Measurements from ENCODE around the gene AXDND1.
A peak's percentile ranks its signal among the peaks of the same experiment; 100 is the strongest.
"Not testable (repeated sequence)": the region's sequence is repeated elsewhere in the genome, so short reads cannot be mapped to it uniquely, and the experiment has no call there.

Gene AXDND1

DNA sequence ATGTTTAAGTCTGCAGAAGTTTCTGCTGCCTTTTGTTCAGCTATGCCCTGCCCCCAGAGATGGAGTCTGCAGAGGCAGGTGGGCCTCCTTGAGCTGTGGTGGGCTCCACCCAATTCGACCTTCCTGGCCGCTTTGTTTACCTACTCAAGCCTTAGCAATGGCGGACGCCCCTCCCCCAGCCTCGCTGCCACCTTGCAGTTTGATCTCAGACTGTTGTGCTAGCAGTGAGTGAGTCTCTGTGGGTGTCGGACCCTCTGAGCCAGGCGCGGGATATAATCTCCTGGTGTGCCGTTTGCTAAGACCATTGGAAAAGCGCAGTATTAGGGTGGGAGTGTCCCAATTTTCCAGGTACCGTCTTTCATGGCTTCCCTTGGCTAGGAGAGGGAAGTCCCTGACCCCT lies 99.9 kb downstream of the AXDND1 start:
- not testable (repeated sequence) for DNase-seq (ENCODE audit: low spot score)

DNA sequence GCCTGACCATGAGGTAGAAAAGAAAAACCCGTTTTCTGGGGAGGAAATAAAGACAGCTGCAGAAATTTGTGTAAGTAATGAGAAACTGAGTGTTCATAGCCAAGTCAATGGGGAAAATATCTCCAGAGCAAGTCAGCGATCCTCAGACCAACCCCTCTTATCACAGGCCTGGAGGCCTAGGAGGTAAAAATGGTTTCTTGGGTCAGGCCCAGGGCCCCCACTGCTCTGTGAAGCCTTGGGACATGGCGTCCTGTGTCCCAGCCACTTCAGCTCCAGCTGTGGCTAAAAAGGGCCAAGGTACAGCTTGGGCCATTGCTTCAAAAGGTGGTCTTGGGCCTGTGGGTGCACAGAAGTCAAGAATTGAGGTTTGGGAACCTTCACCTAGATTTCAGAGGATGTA lies 108.9 kb downstream of the AXDND1 start:
- no peak for DNase-seq (ENCODE audit: low spot score)

DNA sequence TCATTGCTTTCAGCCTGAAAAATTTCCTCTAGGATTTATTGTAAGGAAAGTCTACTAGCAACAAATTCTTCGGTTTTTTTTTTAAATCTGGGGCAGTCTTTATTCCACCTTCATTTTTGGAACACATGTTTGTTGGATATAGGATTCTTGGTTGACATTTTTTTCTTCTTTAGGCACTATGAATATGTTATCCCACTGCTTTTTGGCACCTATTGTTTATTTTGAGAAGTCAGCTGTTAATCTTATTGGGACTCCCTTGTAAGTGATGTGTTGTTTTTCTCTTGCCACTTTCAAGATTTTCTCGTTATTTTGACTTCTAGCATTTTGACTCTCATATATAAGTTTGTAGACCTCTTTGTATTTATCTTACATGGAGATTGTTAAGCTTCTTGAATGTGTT lies 110.7 kb downstream of the AXDND1 start:
- DNase-seq (ENCODE audit: low spot score) = no peak

DNA sequence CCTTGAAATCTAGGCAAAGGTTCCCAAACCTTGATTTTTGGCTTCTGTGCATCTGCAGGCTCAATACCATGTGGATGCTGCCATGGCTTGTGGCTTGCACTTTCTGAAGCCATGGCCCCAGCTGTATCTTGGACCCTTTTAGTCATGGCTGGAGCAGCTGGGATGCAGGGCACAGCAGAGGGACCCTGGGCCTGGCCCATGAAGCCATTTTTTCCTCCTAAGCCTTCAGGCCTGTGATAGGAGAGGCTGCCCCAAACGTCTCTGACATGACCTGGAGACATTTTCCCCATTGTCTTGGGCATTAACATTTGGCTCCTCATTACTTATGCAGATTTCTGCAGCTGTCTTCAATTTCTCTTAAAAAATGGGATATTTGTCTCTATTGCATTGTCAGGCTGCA lies 112.6 kb downstream of the AXDND1 start:
- DNase-seq (ENCODE audit: low spot score) = no peak

DNA sequence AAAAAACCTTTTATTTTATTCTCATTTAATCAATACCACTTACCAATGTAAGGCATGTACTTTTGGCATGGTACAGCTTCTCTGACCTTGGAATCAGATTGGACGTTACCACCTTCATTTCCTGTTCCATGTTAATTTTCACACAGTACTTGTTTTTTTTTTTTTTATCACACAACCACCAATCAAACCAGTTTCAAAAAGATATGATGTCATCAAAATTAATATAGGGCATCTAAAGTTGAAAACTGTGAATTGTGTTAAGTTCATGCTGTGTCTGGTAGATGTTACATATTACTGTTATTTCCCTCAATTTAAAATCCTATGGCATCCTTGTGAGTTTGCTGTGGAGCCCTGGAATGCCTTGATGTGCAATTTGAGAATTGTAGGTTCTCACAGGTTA lies 124.8 kb downstream of the AXDND1 start:
- no peak for DNase-seq (ENCODE audit: low spot score)

DNA sequence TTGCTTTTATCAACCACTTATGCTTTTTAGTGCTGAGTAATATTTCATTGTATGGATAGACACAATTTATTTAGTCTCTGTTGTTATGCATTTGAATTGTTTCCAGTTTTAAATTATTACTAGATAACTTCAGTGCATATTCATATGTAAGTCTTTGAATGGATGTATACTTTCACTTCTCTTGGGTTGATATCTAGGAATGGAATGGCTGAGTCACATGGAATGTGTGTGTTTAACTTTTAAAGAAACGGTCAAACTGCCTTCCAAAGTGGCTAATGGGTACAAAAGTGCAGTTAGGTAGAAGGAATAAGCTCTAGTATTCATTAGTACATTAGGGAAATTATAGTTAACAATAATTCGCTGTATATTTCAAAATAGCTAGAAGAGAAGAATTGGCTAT lies 127.6 kb downstream of the AXDND1 start:
- DNase-seq (ENCODE audit: low spot score) = no peak

- DNase-seq (ENCODE audit: low spot score) = no peak
Observed at GRCh38 chr1:179506199-179506598, 140.4 kb downstream of the AXDND1 start.

- DNase-seq (ENCODE audit: low spot score) = no peak
Observed at GRCh38 chr1:179509384-179509783, 143.6 kb downstream of the AXDND1 start.

- DNase-seq (ENCODE audit: low spot score) = peak; percentile 47
Observed at GRCh38 chr1:179510038-179510437, 144.3 kb downstream of the AXDND1 start.

- DNase-seq (ENCODE audit: low spot score) = no peak
Observed at GRCh38 chr1:179516976-179517705, 151.4 kb downstream of the AXDND1 start.

GRCh38 chr1:179518544-179518943 lies 152.8 kb downstream of the AXDND1 start:
- not testable (repeated sequence) for DNase-seq (ENCODE audit: low spot score)

- no peak for DNase-seq (ENCODE audit: low spot score)
Observed at GRCh38 chr1:179529482-179530195, 163.9 kb downstream of the AXDND1 start.

DNA sequence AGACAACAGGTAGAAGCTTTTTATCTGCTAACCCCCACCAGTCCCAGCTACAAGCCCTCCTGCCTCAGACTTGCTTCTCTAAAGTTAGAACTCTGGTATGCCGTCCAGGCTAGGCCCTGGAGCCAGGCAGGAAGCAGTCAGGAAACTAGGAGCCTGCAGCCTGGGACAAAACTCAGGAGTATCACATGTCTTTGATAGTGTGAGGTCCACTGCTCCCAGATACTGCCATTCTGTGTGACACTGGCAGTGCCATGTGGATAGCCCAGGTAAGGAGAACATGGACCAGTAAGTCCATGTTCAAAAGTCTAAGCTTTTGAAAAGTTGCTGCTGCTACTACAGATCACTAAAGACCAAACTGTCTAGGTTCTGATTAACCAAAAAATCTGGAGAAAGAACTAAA lies 164.6 kb downstream of the AXDND1 start:
- no peak for DNase-seq (ENCODE audit: low spot score)

- DNase-seq (ENCODE audit: low spot score) = no peak
Observed at GRCh38 chr1:179541774-179542173, 176.0 kb downstream of the AXDND1 start.

GRCh38 chr1:179545321-179545720 lies 179.6 kb downstream of the AXDND1 start:
- DNase-seq (ENCODE audit: low spot score) = no peak

- DNase-seq (ENCODE audit: low spot score) = no peak
Observed at GRCh38 chr1:179547021-179547535, 181.3 kb downstream of the AXDND1 start.

- no peak for DNase-seq (ENCODE audit: low spot score)
Observed at GRCh38 chr1:179548666-179549367, 183.0 kb downstream of the AXDND1 start.

- DNase-seq (ENCODE audit: low spot score) = no peak
Observed at GRCh38 chr1:179549368-179549700, 183.6 kb downstream of the AXDND1 start.

- DNase-seq (ENCODE audit: low spot score) = no peak
Observed at GRCh38 chr1:179550746-179551682, 185.2 kb downstream of the AXDND1 start.

DNA sequence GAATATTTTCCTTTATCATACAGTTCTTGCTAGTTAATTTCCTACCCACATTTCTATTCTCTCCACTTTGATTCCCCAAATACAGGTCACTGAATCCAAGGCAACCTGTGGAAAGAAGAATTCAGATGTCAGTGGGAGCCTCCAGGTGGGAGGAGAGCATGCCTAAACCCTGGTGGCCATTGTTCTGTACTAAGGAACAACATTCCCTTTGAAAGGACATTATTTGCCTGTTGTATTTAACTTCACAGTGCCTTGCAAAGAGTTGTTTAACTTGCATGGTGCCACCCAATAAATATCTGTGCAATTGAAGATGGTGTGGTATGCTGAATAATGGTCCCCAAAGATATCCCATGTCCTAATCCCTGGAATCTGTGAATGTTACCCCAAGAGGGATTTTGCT lies 188.7 kb downstream of the AXDND1 start:
- DNase-seq (ENCODE audit: low spot score) = no peak

DNA sequence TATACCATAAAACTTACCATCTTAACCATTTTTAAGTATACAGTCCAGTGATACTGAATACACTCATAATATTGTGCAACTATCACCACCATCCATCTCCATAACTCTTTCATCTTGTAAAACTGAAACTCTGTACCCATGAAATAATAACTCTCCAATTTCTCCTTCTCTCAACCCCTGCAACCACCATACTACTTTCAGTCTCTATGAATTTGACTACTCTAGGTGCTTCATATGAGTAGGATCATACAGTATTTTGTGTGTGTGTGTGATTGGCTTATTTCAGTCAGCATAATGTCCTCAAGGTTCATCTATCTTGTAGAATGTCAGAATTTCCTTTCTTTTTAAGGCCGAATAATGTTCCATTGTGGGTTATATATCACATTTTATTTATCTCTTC lies 192.3 kb downstream of the AXDND1 start:
- no peak for DNase-seq (ENCODE audit: low spot score)

Measured in NAMALWA (cell line).